Endothelial cell of umbilical vein (primary cell): ENCODE measurements around the gene CEACAM20. TPM values are rescaled to one million over a fixed set of nuclear protein-coding genes. Genes with fewer than 3 reads are reported as not detected.

Source experiments
- BruUV-seq: library from RNA; stranded (reverse); fragments of 400-500 nt; replicated peaks from 2 replicates; lab custom pipeline; 2021; lab: Mats Ljungman, UMichigan
- CTCF ChIA-PET: fragments of 300-600, 350-600 bp; sonication (Branson Sonifier 250); formaldehyde crosslinking; loops from one replicate; lab custom pipeline; 2021; ENCODE audit warnings: antibody characterized with exemption, inconsistent platforms; lab: Charles Lee
- POLR2A ChIA-PET: fragments of 300-600, 350-600 bp; sonication (Branson Sonifier 250); formaldehyde crosslinking; loops from one replicate; lab custom pipeline; 2021; ENCODE audit warnings: antibody characterized with exemption, inconsistent platforms; lab: Charles Lee
- DNase-seq: peaks from one replicate; pipeline ENCODE4 v3.0.0-alpha.2; 2011; ENCODE audit warnings: low read depth, low spot score
- FAIRE-seq: peaks from 2 replicates; lab custom pipeline; 2011; peaks lifted over from hg19 to GRCh38; lab: Jason Lieb, UNC
- H2AFZ ChIP-seq: 2 replicates; pipeline ENCODE4 v1.6.0; 2012; ENCODE audit warnings: low read depth, low read length, control low read depth, inconsistent platforms
- H3K27ac ChIP-seq: 2 replicates; pipeline ENCODE4 v1.5.1; 2011; ENCODE audit warnings: low read depth, mild to moderate bottlenecking, control low read depth, low read length, moderate library complexity; ENCODE audit not compliant: insufficient read depth
- H3K27me3 ChIP-seq, 2 experiments: 2 replicates each; pipeline versions ENCODE4 v1.6.0 to v1.6.1; 2011; ENCODE audit warnings: low read length in 2 of 2, mixed read lengths in 1 of 2; ENCODE audit not compliant: control insufficient read depth in 2 of 2, insufficient read depth in 2 of 2
- H3K36me3 ChIP-seq, 2 experiments: 2 replicates in 1 of 2; 3 replicates in 1 of 2; pipeline ENCODE4 v1.5.1; 2011; ENCODE audit warnings: low read length in 2 of 2, mild to moderate bottlenecking in 1 of 2, moderate library complexity in 1 of 2; ENCODE audit not compliant: control insufficient read depth in 2 of 2, insufficient read depth in 2 of 2; ENCODE audit errors: extremely low read depth in 1 of 2
- H3K4me1 ChIP-seq: 3 replicates; pipeline ENCODE4 v1.5.1; 2011; ENCODE audit warnings: mild to moderate bottlenecking, low read length; ENCODE audit not compliant: control insufficient read depth, insufficient read depth; ENCODE audit errors: extremely low read depth
- H3K4me2 ChIP-seq: 2 replicates; pipeline ENCODE4 v1.6.1; 2011; ENCODE audit warnings: low read length, control low read depth, mixed read lengths; ENCODE audit not compliant: insufficient read depth
- H3K4me3 ChIP-seq, 3 experiments: fragments of 200-600 bp in 1 of 3; sonication (generic), shearing (Covaris generic) in 1 of 3; replicated peaks in 1 of 3; 2 replicates each; pipeline ENCODE4 v1.5.1; 2011 to 2016; ENCODE audit warnings: control low read depth in 3 of 3, low read length in 3 of 3, mild to moderate bottlenecking in 2 of 3, inconsistent platforms in 1 of 3, low read depth in 1 of 3, moderate library complexity in 1 of 3; ENCODE audit not compliant: insufficient read depth in 1 of 3
- H3K79me2 ChIP-seq: 2 replicates; pipeline ENCODE4 v1.6.0; 2012; ENCODE audit warnings: low read length, inconsistent platforms; ENCODE audit not compliant: control insufficient read depth, insufficient read depth
- H3K9ac ChIP-seq: replicated peaks from 2 replicates; pipeline ENCODE3; 2011; ENCODE audit warnings: low read length, control low read depth; ENCODE audit not compliant: insufficient read depth; ENCODE audit errors: extremely low read depth
- H3K9me1 ChIP-seq: replicated peaks from 3 replicates; pipeline ENCODE4 v1.6.0; 2011; ENCODE audit warnings: mild to moderate bottlenecking, low read length; ENCODE audit not compliant: control insufficient read depth, insufficient read depth; ENCODE audit errors: extremely low read depth
- H3K9me3 ChIP-seq: replicated peaks from 2 replicates; pipeline ENCODE4 v1.5.1; 2012; ENCODE audit warnings: low read length, inconsistent platforms; ENCODE audit not compliant: control insufficient read depth, insufficient read depth
- H4K20me1 ChIP-seq: replicated peaks from 2 replicates; pipeline ENCODE3; 2011; ENCODE audit warnings: mild to moderate bottlenecking, low read length; ENCODE audit not compliant: control insufficient read depth, insufficient read depth; ENCODE audit errors: extremely low read depth
- CTCF ChIP-seq, 2 donors: IDR thresholded peaks; 1 replicate in 1 of 2; 2 replicates in 1 of 2; pipeline ENCODE4 v1.5.1; 2011; ENCODE audit warnings: low read length in 2 of 2, mild to moderate bottlenecking in 2 of 2, moderate library complexity in 2 of 2, control low read depth in 1 of 2, inconsistent platforms in 1 of 2, low read depth in 1 of 2; ENCODE audit not compliant: insufficient read depth in 1 of 2; ENCODE audit errors: extremely low read depth in 1 of 2
- EZH2 ChIP-seq: IDR thresholded peaks from 2 replicates; pipeline ENCODE4 v1.6.1; 2012; ENCODE audit warnings: borderline replicate concordance, low read depth, mild to moderate bottlenecking, moderate library complexity, low read length, inconsistent platforms; ENCODE audit not compliant: severe bottlenecking
- FOS ChIP-seq: IDR thresholded peaks from 2 replicates; pipeline ENCODE4 v1.6.1; 2011; ENCODE audit warnings: mild to moderate bottlenecking, low read length, moderate library complexity, borderline replicate concordance; ENCODE audit not compliant: insufficient read depth
- GATA2 ChIP-seq: IDR thresholded peaks from 2 replicates; pipeline ENCODE4 v1.7.0; 2011; ENCODE audit warnings: low read depth, mild to moderate bottlenecking, moderate library complexity, mixed read lengths, low read length; ENCODE audit not compliant: insufficient read length, insufficient read depth
- JUN ChIP-seq: IDR thresholded peaks from 2 replicates; pipeline ENCODE4 v1.6.1; 2011; ENCODE audit warnings: borderline replicate concordance, low read depth; ENCODE audit not compliant: insufficient read length, insufficient read depth
- MAX ChIP-seq: IDR thresholded peaks from 2 replicates; pipeline ENCODE4 v1.6.1; 2011; ENCODE audit not compliant: insufficient read depth, insufficient read length
- MYC ChIP-seq: IDR thresholded peaks from one replicate; pipeline ENCODE4 v1.6.1; 2011; ENCODE audit warnings: mild to moderate bottlenecking, low read depth, low read length
- POLR2A ChIP-seq: IDR thresholded peaks from 2 replicates; pipeline ENCODE4 v1.6.1; 2012; ENCODE audit warnings: low read depth, mild to moderate bottlenecking, control low read depth, low read length
- POLR2AphosphoS5 ChIP-seq: IDR thresholded peaks from 2 replicates; pipeline ENCODE4 v1.6.1; 2012; ENCODE audit warnings: low read depth, mild to moderate bottlenecking, control low read depth, low read length, moderate library complexity; ENCODE audit not compliant: insufficient read depth
- dilution Hi-C: fragments of 300-500 bp; cut with MboI; formaldehyde crosslinking; loops from one replicate; pipeline ENCODE4 v1.15.0; 2019; ENCODE audit warnings: low sequenced_read_pairs; ENCODE audit not compliant: extremely low pct_ligation_motif_present
- intact Hi-C: fragments of 100-400 bp; cut with micrococcal nuclease; formaldehyde crosslinking; loops from one replicate; pipeline ENCODE4 v1.10.0; 2022
- polyA plus RNA-seq, 4 experiments: library from polyadenylated mRNA; depleted of rRNA in 3 of 4; stranded (reverse) in 3 of 4; unstranded in 1 of 4; fragments of >200 nt; gene quantifications; 2 replicates each; pipeline versions ENCODE4 v1.2.1 to v1.2.3, GENCODE V29; 2011 to 2012; ENCODE audit warnings: missing spikeins in 1 of 4
- total RNA-seq: library from RNA; stranded (reverse); gene quantifications from 2 replicates; pipeline ENCODE4 v1.2.3, GENCODE V29; 2021

Gene CEACAM20
- total and polyA plus RNA-seq, 2 donors (not counting 3 experiments of a cell fraction or from before 2014, with no cell fraction given) = 0.06 TPM; not detected in 1

GRCh38 chr19:44509478-44509877, 20.0 kb downstream of the CEACAM20 start:
- H3K36me3 ChIP-seq = no peaks in the 10 kb centered on the region
- no peak overlapping the region for H3K4me2 ChIP-seq
- no peak for FAIRE-seq
- peaks cover 8 to 17% of the 10 kb centered on the region in 2 experiments for H3K27me3 ChIP-seq
- no peak for DNase-seq
- ChIA-PET POLR2A (no interaction called here), CTCF (interaction anchor here (2.6 kb wide), 1 partner anchor 61 kb away, joined by 10 read pairs; no protein-coding TSS in a partner anchor)
- intact Hi-C loops = no loop called here
- no peaks in the 10 kb centered on the region for H3K4me1 ChIP-seq
- dilution Hi-C loops = no loop called here
- no peak overlapping the region for H3K9ac ChIP-seq
- H3K27ac ChIP-seq = no peak overlapping the region
- BruUV-seq = no TSS peak
- H3K4me3 ChIP-seq = no peak overlapping the region
- H3K9me3 ChIP-seq = no peaks in the 10 kb centered on the region
- no peak overlapping the region for H2AFZ ChIP-seq
- H3K9me1 ChIP-seq = no peaks in the 10 kb centered on the region
- no peaks in the 10 kb centered on the region for H4K20me1 ChIP-seq
- TF ChIP-seq POLR2A = no peak
- TF ChIP-seq MYC = no peak
- TF ChIP-seq POLR2AphosphoS5 = no peak
- no peak for TF ChIP-seq GATA2
- TF ChIP-seq CTCF (IDR thresholded peaks at IDR 0.05; ENCODE audit: extremely low read depth in 1 of 2, insufficient read depth in 1 of 2, low read depth in 1 of 2, low read length in 2 of 2) = no peak
- TF ChIP-seq JUN = no peak
- no peak for TF ChIP-seq EZH2
- TF ChIP-seq FOS = no peak
- no peak for TF ChIP-seq MAX
- H3K79me2 ChIP-seq = no peaks in the 10 kb centered on the region
